GM23338 (cell line): ENCODE results near the gene ZBTB46. TPM values are rescaled to one million over a fixed set of nuclear protein-coding genes. Genes with fewer than 3 reads are reported as not detected.

Source experiments
- ATAC-seq: fragments of 200-7000 bp; cut with Tn5 transposase; 3 replicates; pipeline ENCODE4 v1.9.1; 2020
- DNase-seq: peaks from one replicate; pipeline ENCODE4 v3.0.0-alpha.2; 2015; ENCODE audit warnings: low spot score
- H2AFZ ChIP-seq: fragments of 200-600 bp; sonication (generic); 2 replicates; pipeline ENCODE4 v1.8.0; 2016; ENCODE audit warnings: antibody characterized with exemption, mild to moderate bottlenecking, moderate library complexity
- H3F3A ChIP-seq: fragments of 200-600 bp; sonication (generic); replicated peaks from 2 replicates; pipeline ENCODE4 v1.8.0; 2017; ENCODE audit warnings: antibody characterized with exemption, mixed run types, low read depth
- H3K27ac ChIP-seq: fragments of 200-600 bp; sonication (generic); 2 replicates; pipeline ENCODE4 v1.6.1; 2016; ENCODE audit warnings: low read depth
- H3K27me3 ChIP-seq: fragments of 200-600 bp; sonication (generic); 2 replicates; pipeline ENCODE4 v1.8.0; 2016; ENCODE audit warnings: mild to moderate bottlenecking, mixed run types, moderate library complexity; ENCODE audit not compliant: insufficient read depth
- H3K36me3 ChIP-seq: fragments of 200-600 bp; sonication (generic); 2 replicates; pipeline ENCODE4 v1.8.0; 2016; ENCODE audit warnings: mild to moderate bottlenecking; ENCODE audit not compliant: insufficient read depth
- H3K4me1 ChIP-seq: fragments of 200-600 bp; sonication (generic); 2 replicates; pipeline ENCODE4 v1.8.0; 2016; ENCODE audit warnings: mild to moderate bottlenecking, moderate library complexity; ENCODE audit not compliant: insufficient read depth
- H3K4me2 ChIP-seq: fragments of 200-600 bp; sonication (generic); 2 replicates; pipeline ENCODE4 v1.7.1; 2017; ENCODE audit warnings: mixed run types
- H3K4me3 ChIP-seq: fragments of 200-600 bp; sonication (generic); 2 replicates; pipeline ENCODE4 v1.6.1; 2016; ENCODE audit warnings: mixed run types
- H3K79me2 ChIP-seq: fragments of 200-600 bp; sonication (generic); replicated peaks from 2 replicates; pipeline ENCODE4 v1.8.0; 2017; ENCODE audit warnings: mild to moderate bottlenecking; ENCODE audit not compliant: insufficient read depth
- H3K9me2 ChIP-seq: fragments of 200-600 bp; sonication (generic); 2 replicates; pipeline ENCODE4 v1.8.0; 2017; ENCODE audit not compliant: insufficient read depth
- H4K20me1 ChIP-seq: fragments of 200-600 bp; sonication (generic); replicated peaks from 2 replicates; pipeline ENCODE4 v1.8.0; 2017; ENCODE audit warnings: mild to moderate bottlenecking; ENCODE audit not compliant: insufficient read depth
- H3K27ac Mint-ChIP-seq: 2 replicates; pipeline ENCODE4 v1.8.0; 2020; ENCODE audit warnings: inconsistent platforms, mild to moderate bottlenecking, moderate library complexity, mixed read lengths
- H3K27me3 Mint-ChIP-seq: 3 replicates; pipeline ENCODE4 v1.8.0; 2022; ENCODE audit warnings: low read depth, mild to moderate bottlenecking, moderate library complexity, mixed read lengths, inconsistent platforms; ENCODE audit not compliant: insufficient read depth, poor library complexity
- H3K36me3 Mint-ChIP-seq: 3 replicates; pipeline ENCODE4 v1.8.0; 2021; ENCODE audit warnings: low read depth, mild to moderate bottlenecking, inconsistent platforms, moderate library complexity, mixed read lengths
- H3K4me1 Mint-ChIP-seq: 3 replicates; pipeline ENCODE4 v1.8.0; 2020; ENCODE audit warnings: mild to moderate bottlenecking, inconsistent platforms, mixed read lengths
- H3K4me3 Mint-ChIP-seq: 3 replicates; pipeline ENCODE4 v1.8.0; 2021; ENCODE audit warnings: moderate library complexity, mild to moderate bottlenecking, inconsistent platforms, mixed read lengths
- H3K9me3 Mint-ChIP-seq: 3 replicates; pipeline ENCODE4 v1.8.0; 2020; ENCODE audit warnings: moderate library complexity, mild to moderate bottlenecking, inconsistent platforms, mixed read lengths
- CREB1 ChIP-seq: fragments of 250-450 bp; sonication (Bioruptor Pico); IDR thresholded peaks from 2 replicates; pipeline ENCODE4 v1.5.0; 2020; ENCODE audit warnings: low read depth, mild to moderate bottlenecking, moderate library complexity
- EZH2 ChIP-seq: fragments of 200-600 bp; sonication (generic); IDR thresholded peaks from one replicate; pipeline ENCODE4 v1.8.0; 2017; ENCODE audit warnings: antibody characterized with exemption, mild to moderate bottlenecking, low read depth; ENCODE audit not compliant: unreplicated experiment
- EZH2phosphoT487 ChIP-seq: fragments of 200-600 bp; sonication (generic); IDR thresholded peaks from one replicate; pipeline ENCODE4 v1.8.1; 2018; ENCODE audit warnings: antibody characterized with exemption; ENCODE audit not compliant: unreplicated experiment
- JUNB ChIP-seq: IDR thresholded peaks from one replicate; pipeline ENCODE4 v1.6.1; 2016; ENCODE audit warnings: antibody characterized with exemption; ENCODE audit not compliant: unreplicated experiment
- POLR2AphosphoS5 ChIP-seq: IDR thresholded peaks from 2 replicates; pipeline ENCODE4 v1.6.1; 2016; ENCODE audit warnings: antibody characterized with exemption, low read depth
- REST ChIP-seq: IDR thresholded peaks from one replicate; pipeline ENCODE4 v1.6.1; 2018; ENCODE audit warnings: antibody characterized with exemption; ENCODE audit not compliant: unreplicated experiment
- STAT1 ChIP-seq: IDR thresholded peaks from one replicate; pipeline ENCODE4 v1.6.1; 2016; ENCODE audit warnings: antibody characterized with exemption; ENCODE audit not compliant: unreplicated experiment
- ZNF114 ChIP-seq: fragments of 250-450 bp; sonication (Bioruptor Pico); IDR thresholded peaks from 2 replicates; pipeline ENCODE4 v1.5.0; 2020; ENCODE audit warnings: mild to moderate bottlenecking, moderate library complexity
- ZNF331 ChIP-seq: fragments of 250-450 bp; sonication (Bioruptor Pico); IDR thresholded peaks from 2 replicates; pipeline ENCODE4 v1.5.0; 2020; ENCODE audit warnings: low read depth, mild to moderate bottlenecking, moderate library complexity
- polyA plus RNA-seq: library from polyadenylated mRNA; unstranded; fragments of >200 nt; fragmentation: Nextera tagmentation; extraction: Ambion mirVana; gene quantifications from 2 replicates; pipeline ENCODE4 v1.2.1, GENCODE V29; 2016
- total RNA-seq: library from RNA; depleted of rRNA; stranded (reverse); fragments of >200 nt; shearing (Covaris generic); gene quantifications from 2 replicates; pipeline ENCODE4 v1.2.3, GENCODE V29; 2014
- TF ChIP-seq, protein P1 (sequence below): IDR thresholded peaks from 2 replicates; pipeline ENCODE4 v1.6.1; 2016; ENCODE audit warnings: antibody characterized with exemption

ZBTB46 gene
- total and polyA plus RNA-seq, 2 experiments from 2014 or later: 3.2 to 26.9 TPM

GRCh38 chr20:63767886-63768285, 63.2 kb downstream of the ZBTB46 start:
- Histone ChIP-seq H2AFZ (no peak overlapping the region), H3K9me2 (no peaks in the 10 kb centered on the region), H4K20me1 (no peaks in the 10 kb centered on the region; the same call in 1 of the 2 replicates), H3K4me1 (no peaks in the 10 kb centered on the region), H3K4me2 (no peak overlapping the region), H3K4me3 (no peak overlapping the region), H3K27me3 (no peaks in the 10 kb centered on the region), H3F3A (0 out of 2 replicates have a peak, but pooled peaks cover 10% of the 10 kb centered on the region), H3K36me3 (no peaks in the 10 kb centered on the region), H3K79me2 (0 out of 2 replicates have a peak, but pooled peaks cover 8% of the 10 kb centered on the region), H3K27ac (no peak overlapping the region)
- Mint-ChIP-seq H3K9me3 (no peaks in the 10 kb centered on the region), H3K4me3 (no peak overlapping the region; the same call in 2 of the 3 replicates), H3K27me3 (peaks cover 6% of the 10 kb centered on the region), H3K36me3 (peaks cover 16% of the 10 kb centered on the region), H3K27ac (no peak overlapping the region), H3K4me1 (no peaks in the 10 kb centered on the region; the same call in 2 of the 3 replicates)
- TF ChIP-seq, protein P1, sequence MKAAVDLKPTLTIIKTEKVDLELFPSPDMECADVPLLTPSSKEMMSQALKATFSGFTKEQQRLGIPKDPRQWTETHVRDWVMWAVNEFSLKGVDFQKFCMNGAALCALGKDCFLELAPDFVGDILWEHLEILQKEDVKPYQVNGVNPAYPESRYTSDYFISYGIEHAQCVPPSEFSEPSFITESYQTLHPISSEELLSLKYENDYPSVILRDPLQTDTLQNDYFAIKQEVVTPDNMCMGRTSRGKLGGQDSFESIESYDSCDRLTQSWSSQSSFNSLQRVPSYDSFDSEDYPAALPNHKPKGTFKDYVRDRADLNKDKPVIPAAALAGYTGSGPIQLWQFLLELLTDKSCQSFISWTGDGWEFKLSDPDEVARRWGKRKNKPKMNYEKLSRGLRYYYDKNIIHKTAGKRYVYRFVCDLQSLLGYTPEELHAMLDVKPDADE: no peak
- no peak for ATAC-seq
- no peak for DNase-seq

DNA sequence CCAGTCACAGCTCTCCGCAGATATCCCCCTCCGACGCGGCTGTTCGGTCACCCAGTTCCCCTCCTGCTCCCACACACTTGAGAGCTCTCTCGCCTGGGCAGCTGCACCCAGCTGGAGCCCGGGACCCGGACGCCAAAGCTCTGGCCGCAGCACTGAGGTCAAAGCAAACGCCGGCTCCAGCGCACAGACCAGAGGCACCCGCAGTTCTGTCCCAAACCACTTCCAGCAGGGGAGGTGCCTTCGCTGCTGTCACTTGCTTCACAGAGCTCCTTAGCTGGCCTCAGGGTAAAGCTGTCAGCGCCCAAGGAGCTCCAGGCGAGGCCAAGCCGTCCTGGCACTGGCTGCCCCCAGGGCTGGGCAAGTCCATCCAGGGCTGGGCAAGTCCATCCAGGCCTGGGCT, 63.6 kb downstream of the ZBTB46 start:
- TF ChIP-seq STAT1 (no peak), ZNF331 (CRISPR knock-in tag) (no peak)
- TF ChIP-seq, protein P1: no peak
- Histone ChIP-seq H3K79me2 (0 out of 2 replicates have a peak, but pooled peaks cover 8% of the 10 kb centered on the region), H2AFZ (no peak overlapping the region), H3K4me1 (no peaks in the 10 kb centered on the region), H3K9me2 (no peaks in the 10 kb centered on the region), H3K4me2 (no peak overlapping the region), H3K27me3 (no peaks in the 10 kb centered on the region), H4K20me1 (no peaks in the 10 kb centered on the region; the same call in 1 of the 2 replicates), H3K36me3 (no peaks in the 10 kb centered on the region), H3F3A (0 out of 2 replicates have a peak, but pooled peaks cover 10% of the 10 kb centered on the region), H3K4me3 (no peak overlapping the region), H3K27ac (no peak overlapping the region)
- ATAC-seq (no peak), DNase-seq (no peak)
- no peak overlapping the region for H3K4me3 Mint-ChIP-seq
- no peak overlapping the region; the same call in 1 of the 2 replicates for H3K27ac Mint-ChIP-seq
- no peaks in the 10 kb centered on the region for H3K9me3 Mint-ChIP-seq
- H3K36me3 Mint-ChIP-seq: peaks cover 16% of the 10 kb centered on the region
- H3K27me3 Mint-ChIP-seq: peaks cover 3% of the 10 kb centered on the region
- H3K4me1 Mint-ChIP-seq: no peaks in the 10 kb centered on the region; the same call in 2 of the 3 replicates

GRCh38 chr20:63766695-63767426, 64.2 kb downstream of the ZBTB46 start:
- no peaks in the 10 kb centered on the region for H3K9me3 Mint-ChIP-seq
- Histone ChIP-seq H4K20me1 (no peaks in the 10 kb centered on the region; the same call in 1 of the 2 replicates), H3K36me3 (no peaks in the 10 kb centered on the region), H3K4me3 (no peak overlapping the region), H2AFZ (no peak overlapping the region), H3K27ac (no peak overlapping the region), H3F3A (0 out of 2 replicates have a peak, but pooled peaks cover 10% of the 10 kb centered on the region), H3K27me3 (no peaks in the 10 kb centered on the region), H3K4me1 (no peaks in the 10 kb centered on the region), H3K4me2 (no peak overlapping the region), H3K79me2 (0 out of 2 replicates have a peak, but pooled peaks cover 3% of the 10 kb centered on the region), H3K9me2 (no peaks in the 10 kb centered on the region)
- DNase-seq (no peak), ATAC-seq (no peak)
- H3K4me3 Mint-ChIP-seq: no peak overlapping the region
- H3K27ac Mint-ChIP-seq: no peak overlapping the region; the same call in 1 of the 2 replicates
- peaks cover 18% of the 10 kb centered on the region for H3K36me3 Mint-ChIP-seq
- no peaks in the 10 kb centered on the region; the same call in 2 of the 3 replicates for H3K4me1 Mint-ChIP-seq
- H3K27me3 Mint-ChIP-seq: peaks cover 2% of the 10 kb centered on the region
- TF ChIP-seq POLR2AphosphoS5: no peak
- TF ChIP-seq REST: no peak
- TF ChIP-seq ZNF114: no peak
- no peak for TF ChIP-seq CREB1 (CRISPR knock-in tag)
- no peak for TF ChIP-seq STAT1
- no peak for TF ChIP-seq JUNB
- TF ChIP-seq EZH2: no peak
- TF ChIP-seq EZH2phosphoT487: no peak
